NAMALWA (cell line): ENCODE data around the gene CHDH.

Experiments
- DNase-seq: peaks from one replicate; pipeline ENCODE4 v3.0.0-alpha.2; 2015; ENCODE audit warnings: low spot score

CHDH gene

GRCh38 chr3:53846134-53846850, at the start of gene CHDH, which contains the start of gene IL17RB:
CHDH (minus strand) TSS chr3:53846419; CDS start chr3:53824008, 22,411 bp downstream.
IL17RB (plus strand) TSS chr3:53846568; CDS start chr3:53846589, 21 bp downstream.
- DNase-seq = no peak

DNA sequence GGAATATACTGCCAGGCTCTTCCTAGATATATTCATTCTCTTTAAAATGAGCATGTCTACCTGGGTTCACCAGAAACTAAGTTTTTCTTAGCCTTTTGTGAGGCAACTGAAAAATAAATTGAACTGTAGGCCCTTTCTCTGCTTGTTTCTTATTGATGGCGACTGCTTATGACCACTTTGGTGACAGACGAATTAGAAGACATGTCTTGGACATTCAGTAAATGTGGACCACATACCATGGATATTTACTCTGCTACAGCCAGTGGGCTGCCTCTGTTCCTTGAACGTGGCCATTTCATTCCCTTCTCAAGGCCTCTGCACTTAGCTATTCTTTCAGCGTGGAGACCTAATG, 46.0 kb upstream of the CHDH start:
- DNase-seq = no peak

DNA sequence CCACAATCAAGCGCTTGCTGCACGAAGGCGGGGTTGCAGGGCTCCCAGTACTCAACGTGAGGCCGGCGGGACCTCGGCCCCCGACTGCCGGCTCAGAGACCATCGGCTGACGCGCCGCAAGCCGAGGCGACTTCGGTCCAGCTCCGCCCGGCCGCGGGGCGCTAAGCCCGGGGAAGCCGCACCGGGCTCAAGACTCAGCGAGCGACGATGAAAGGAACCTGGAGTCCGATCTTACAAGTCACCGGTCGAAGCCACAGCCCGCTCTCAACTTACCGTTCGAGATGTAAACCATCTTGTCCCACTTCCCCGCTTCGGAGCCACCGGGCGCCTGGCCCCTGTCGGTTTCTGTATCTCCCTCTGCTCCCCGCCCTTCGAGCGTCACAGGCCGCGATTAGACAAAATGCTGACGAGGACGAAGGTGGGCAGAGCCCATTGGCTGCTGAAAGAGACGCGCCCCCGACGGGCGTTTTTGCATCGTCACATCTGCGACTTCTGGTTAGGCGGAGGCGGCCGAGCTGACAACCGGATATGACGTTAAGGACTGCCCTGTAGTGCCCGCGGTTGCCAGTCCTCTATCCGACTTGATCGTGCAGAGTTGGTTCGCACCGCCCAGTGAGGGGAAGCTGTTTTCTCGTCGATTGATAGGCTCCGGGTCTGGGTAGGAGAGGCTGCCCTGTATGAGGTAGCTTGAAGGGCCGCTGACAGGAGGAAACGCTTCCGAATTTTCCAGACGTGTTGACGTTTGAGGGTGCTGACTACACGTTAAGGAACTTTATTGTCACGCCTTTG, 45.5 kb upstream of the CHDH start, which contains the start of gene SELENOK:
Gene SELENOK, minus strand, starts transcription at position 363 of the 789 bp plus-strand sequence.
- peak; percentile 97 for DNase-seq

DNA sequence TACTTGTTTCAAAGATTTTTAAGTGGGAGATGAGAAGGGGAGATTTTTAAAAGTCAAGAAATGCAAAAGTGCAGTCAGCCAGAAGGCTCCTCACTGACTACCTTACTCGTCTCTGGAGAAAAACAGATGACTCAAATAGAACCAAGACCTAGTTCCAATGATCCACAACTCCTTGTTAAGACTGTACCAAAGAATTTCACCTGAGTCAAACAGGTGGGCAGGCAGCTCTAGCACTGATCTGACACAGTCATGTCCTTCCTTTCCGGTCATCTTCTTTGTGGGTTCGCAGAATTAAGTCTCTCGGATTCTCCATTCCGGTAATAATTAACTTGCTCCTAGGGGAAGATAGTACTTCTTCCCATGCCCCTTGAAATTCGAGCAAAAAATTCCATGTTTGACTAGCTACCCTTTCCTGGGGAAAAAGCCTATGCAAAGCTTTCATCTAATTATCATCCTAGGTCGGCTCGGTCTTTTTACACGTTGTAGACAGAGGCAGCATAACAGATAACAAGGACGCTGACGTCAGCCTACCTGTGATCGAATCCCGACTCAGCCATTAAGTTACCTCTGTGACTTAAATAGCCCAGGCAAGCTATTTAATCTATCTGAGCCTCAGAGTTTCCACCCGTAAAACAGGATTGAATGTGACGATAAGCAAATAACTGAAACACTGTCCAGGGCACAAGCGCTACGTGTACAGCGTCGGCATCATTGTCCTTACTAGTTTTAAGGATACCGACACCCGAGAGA, 44.7 kb upstream of the CHDH start:
- peak; percentile 53 for DNase-seq

GRCh38 chr3:53888232-53888631, 42.0 kb upstream of the CHDH start:
- no peak for DNase-seq

GRCh38 chr3:53887446-53887845, 41.2 kb upstream of the CHDH start:
- DNase-seq = no peak

DNA sequence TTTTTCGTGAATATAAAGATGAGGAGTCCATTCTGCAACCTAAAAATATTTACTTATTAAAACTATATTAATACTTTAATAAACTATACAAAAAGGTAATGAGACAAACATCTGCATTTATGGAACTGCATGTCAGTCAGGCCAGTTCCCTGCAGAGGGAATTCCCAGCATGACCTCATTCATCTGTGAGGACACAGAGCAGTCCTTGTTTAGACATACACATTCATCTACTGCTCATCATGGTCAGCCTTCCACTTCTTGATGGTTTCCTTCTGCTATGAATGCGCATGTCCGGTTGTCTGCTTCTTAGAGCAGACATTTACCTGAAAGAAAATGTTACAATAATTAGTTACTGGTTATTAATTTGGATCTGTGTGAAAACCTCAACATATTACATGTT, 39.0 kb upstream of the CHDH start:
- DNase-seq = no peak

GRCh38 chr3:53884623-53885022, 38.4 kb upstream of the CHDH start:
- no peak for DNase-seq

DNA sequence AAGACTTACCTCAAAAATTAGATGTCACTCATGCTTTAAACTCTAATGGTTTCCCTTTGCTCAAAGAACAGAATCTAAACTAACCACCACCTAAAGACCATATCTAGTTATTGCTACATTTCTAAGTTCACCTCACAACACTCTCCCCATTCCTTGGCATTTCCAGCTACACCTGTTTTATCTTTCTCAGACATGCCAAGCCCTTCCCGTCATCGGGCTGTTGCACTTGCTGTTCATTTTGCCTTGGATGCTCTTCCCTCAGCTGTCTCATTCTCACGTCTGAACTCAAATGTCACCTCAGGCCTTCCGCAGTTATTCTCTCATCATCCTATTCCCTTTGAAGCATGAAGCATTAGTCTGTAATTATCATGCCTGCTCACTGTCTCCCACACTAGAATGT, 36.8 kb upstream of the CHDH start:
- DNase-seq = no peak

DNA sequence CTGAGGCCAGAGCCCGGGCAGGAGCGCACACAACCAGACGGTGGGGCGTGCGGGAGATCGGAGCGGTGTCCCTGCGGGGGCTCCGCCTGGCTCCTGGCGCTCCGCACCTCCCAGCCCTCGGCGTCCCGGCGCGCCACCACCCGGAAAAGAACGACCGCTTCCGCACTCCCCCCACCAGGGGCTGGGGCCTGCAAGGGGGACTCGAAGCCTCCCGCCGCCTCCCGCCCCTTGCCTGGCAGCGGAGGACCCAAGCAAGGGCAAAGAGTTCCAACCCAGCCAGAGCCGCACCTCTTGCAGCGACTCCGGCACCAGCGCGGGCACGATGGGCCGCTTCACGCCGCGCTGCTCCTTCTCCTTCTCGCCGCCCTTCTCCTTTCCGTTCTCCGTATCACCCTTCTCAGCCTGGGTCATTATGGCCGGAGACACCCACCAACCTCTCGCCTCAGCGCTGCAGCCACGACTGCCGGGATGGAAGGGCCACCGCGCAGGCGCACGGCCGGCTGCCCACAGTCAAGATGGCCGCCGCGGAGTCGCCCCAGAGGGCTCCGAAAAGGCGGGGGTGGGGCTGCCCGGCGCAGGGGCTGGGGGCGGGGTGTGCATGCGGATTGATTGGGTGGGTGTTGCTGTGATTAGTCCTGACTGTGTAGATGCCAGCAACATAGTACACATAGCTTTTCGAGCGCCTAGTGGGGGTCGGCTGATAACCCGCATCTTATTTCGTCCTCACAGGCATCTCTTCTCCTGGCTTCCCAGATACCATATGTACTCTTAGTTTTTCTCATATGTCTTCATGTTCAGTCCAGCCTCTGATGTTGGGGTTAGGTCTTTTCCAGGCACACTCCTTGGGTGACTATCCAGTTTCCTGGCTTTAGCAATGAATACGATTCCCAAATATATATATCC, 35.7 kb upstream of the CHDH start, which contains the start of gene ACTR8:
Gene ACTR8, minus strand, starts transcription at position 462 of the 903 bp plus-strand sequence. Its CDS starts 51 bp downstream, at position 411.
- peak; percentile 72 for DNase-seq

DNA sequence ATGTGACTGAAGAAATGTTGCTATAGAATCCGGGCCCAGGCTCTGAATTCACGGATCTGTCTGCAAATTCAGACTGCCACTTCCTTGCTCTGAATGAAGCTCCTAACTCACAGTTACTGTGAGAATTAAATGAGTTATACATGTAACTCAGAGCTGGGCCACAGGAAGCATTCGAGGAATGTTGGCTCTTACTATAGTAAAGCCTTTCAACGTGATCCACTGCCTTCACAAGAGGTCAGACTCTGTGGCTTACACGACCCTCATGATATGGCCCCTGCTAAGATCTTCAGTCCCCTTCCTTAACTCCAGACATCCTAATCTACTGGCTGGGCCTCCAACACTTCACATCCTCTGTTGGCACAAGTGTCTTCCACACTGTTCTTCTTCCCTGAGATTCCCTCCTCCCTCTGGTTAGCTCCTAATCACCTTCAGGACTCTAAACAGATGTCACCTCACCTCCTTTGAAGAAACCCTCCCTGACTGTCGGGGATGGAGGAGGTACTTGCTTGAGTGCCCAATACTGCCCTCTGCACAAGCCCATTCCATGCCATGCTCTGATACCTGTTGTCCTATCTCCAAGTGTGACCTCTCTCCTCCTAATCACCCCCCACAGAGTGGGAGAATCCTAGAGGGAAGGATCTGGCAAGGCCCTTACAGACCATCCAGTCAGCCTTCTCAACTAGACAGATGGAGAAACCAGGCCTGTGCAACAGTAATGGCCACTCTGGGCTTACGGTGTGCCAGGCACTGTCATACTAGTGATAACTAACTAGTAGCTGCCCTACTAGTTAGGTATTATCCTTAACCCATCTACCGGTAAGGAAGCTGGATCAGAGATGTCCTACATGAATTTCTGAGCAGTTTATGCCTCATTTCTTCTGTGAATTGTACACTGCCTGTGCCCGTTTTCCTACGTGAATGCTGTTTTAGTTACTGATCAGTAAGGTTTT, 34.5 kb upstream of the CHDH start:
- no peak for DNase-seq

GRCh38 chr3:53865732-53866499, 19.7 kb upstream of the CHDH start:
- DNase-seq = no peak

DNA sequence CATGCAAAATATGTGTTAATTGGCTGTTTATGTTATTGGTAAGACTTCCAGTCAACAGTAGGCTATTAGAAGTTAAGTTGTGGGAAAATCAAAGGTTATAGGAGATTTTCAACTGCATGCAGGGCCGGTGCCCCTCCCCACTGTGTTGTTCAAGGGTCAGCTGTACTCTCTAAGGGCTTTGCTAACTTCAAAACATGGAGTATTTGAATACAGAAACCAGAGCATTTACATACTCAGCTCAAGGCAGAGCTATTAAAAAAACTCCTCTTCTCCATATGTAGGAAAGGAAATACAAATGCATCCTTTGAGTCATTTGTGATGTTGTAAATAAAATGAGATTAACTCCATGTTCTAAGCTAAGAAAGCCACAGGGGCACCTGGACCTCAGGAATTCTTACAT, 16.9 kb upstream of the CHDH start:
- DNase-seq = no peak

GRCh38 chr3:53862241-53862640, 16.0 kb upstream of the CHDH start:
- DNase-seq = no peak

- no peak for DNase-seq
Measured at GRCh38 chr3:53860196-53860595, 14.0 kb upstream of the CHDH start.

GRCh38 chr3:53859178-53859577, 13.0 kb upstream of the CHDH start:
- DNase-seq = no peak

GRCh38 chr3:53858096-53858741, 12.0 kb upstream of the CHDH start:
- no peak for DNase-seq

DNA sequence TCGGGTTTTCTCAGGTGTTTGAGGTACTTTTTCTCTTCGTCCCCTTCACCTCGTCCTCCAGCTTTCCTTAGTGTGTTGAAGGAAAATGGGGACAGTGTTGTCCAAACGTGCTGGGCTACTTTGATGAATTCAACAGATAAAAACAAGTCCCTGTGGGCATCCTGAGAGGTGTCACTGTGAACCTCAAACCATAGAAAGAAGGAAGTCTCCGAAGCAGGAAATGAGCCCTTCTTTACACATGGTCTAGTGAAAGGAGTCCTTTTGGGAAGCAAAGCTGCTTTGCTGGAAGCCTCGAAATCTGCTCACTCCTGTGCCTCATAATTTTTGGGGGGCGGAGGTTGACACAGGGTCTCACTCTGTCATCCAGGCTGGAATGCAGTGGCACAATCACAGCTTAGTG, 10.7 kb upstream of the CHDH start:
- no peak for DNase-seq

GRCh38 chr3:53850895-53851294, 4.7 kb upstream of the CHDH start:
- no peak for DNase-seq
